OCI-LY3 (cell line): ENCODE data around the gene CLDND2.

Source experiments
- CTCF ChIP-seq: fragments of 200-600, 300-600 bp; sonication (generic); IDR thresholded peaks from 2 replicates; pipeline ENCODE4 v1.5.1; 2014; ENCODE audit warnings: antibody characterized with exemption, low read length, low read depth
- EZH2phosphoT487 ChIP-seq: fragments of 200-600 bp; shearing (Covaris generic); IDR thresholded peaks from 2 replicates; pipeline ENCODE4 v1.6.1; 2018; ENCODE audit warnings: antibody characterized with exemption, mixed run types, low read depth

- TF ChIP-seq CTCF (no peak), EZH2phosphoT487 (no peak)
Measured at GRCh38 chr19:51345076-51345620, 23.7 kb downstream of the CLDND2 start.
